ENCODE results near the gene WWOX.

Gene WWOX

DNA sequence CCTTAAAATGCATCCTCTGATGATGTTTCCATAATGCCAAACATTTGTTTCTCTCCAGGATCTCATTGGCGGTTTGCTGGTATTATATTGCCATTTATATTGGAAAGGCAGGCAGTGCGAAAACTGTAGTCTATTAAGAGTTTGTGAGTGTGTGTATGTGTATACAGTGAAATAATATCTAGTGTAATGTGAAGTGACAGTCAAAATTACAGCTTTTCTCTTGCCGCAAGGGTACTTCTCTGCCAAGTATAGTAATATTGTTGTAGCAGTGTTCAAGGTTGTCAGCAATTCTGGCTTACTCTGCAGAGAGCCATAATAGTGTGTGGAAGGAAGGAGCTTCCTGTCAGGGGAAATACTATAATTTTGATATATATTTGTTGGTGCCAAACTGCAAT lies 178.6 kb downstream of the WWOX start:
- DNase-seq: no peak

DNA sequence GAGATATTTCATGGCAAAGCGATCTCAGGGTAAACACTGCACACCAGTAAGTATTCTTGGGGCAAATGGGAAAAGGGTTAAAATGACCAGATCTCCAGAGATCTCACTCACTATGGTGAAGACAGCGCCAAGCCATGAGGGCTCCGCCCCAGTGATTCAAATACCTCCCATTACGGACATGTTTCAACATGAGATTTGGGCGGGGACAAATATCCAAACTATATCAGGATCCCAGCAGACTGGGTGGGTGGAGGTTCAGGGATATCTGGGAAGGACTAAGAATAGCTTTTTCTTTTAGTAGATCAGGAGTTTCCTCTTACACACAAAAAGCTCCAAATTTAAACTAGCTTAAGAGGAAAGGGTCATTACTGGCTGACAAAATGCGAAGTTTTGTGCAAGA lies 181.7 kb downstream of the WWOX start:
- DNase-seq: no peak

GRCh38 chr16:78283548-78284251 lies 184.2 kb downstream of the WWOX start:
- DNase-seq: no peak

GRCh38 chr16:78284326-78284725 lies 184.9 kb downstream of the WWOX start:
- DNase-seq: no peak

DNA sequence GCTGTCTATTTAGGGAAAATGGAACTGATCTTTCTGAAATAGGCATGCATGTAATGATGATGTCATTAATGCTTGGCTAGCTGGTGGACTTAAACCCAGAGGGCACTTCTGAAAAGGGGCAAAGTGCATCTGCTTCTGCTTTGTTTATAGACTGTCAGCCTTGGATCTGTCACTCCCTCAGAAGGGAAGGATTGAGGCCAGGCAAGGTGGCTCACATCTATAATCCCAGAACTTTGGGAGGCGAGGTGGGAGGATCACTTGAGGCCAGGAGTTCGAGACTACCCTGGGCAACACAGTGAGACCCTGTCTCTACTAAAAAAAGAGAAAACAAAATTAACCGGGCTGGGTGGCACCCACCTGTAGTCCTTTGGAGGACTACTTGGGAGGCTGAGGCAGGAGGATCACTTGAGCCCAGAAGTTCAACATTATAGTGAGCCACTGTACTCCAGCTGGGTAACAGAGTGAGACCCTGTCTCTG lies 185.5 kb downstream of the WWOX start:
- DNase-seq: no peak

GRCh38 chr16:78285437-78285922 lies 186.0 kb downstream of the WWOX start:
- no peak for DNase-seq

GRCh38 chr16:78286065-78286464 lies 186.6 kb downstream of the WWOX start:
- no peak for DNase-seq

DNA sequence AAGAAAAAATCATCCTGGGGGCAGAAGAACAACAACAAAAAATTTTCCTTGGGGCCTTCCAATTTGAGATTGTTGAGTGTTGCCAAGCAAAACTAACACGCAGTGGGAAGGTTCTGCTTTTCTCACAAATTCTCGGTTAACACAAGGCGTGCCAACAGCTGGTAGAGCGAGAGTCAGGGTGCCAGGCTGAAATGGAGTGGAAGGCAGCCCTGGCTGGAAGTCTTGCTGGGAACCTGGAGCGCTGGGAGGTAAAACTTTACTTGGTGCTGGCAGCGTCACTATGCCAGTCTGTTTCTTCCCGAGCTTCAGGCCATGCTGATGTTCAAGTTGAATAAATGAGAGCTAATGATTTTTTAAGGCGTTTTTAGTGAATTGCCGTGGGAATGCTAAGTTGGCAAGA lies 189.4 kb downstream of the WWOX start:
- DNase-seq: no peak

GRCh38 chr16:78289373-78289772 lies 189.9 kb downstream of the WWOX start:
- no peak for DNase-seq

GRCh38 chr16:78289844-78290277 lies 190.4 kb downstream of the WWOX start:
- no peak for DNase-seq

GRCh38 chr16:78290395-78290794 lies 190.9 kb downstream of the WWOX start:
- no peak for DNase-seq

DNA sequence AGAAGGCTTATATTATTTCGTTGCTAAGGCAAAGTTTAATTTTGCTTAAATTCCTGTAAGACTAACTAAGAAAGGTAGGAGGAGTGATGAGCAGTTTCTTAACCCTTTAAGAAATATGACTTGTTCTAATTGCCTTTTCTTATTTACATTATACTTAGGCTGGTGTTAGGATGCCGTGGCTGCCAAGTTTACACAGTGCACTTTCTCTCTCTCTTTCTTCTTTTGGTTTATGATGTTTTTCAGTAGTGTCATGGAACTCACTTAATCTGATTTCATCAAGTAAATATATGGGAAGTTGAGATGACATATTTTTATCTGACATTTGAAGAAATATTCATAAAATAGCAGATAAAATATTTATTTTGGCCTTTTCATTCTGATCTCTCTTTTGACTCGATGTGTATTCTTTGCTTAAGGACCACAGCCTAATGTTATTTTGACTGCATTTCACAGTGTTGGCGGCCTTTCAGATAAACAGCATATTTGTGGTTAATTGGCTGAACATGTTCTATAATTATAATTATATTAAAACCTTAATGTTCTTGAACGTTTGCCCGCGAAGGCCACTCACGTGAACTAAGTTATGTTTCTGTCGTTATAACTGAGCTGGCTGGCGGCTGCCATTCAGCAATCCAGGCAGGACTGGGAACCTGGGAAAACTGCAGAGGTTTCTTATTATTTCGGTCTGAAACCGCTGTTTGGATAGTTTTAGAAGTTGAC lies 191.6 kb downstream of the WWOX start:
- no peak for DNase-seq

- DNase-seq: no peak
These were observed 192.2 kb downstream of the WWOX start for GRCh38 chr16:78291604-78292003.

DNA sequence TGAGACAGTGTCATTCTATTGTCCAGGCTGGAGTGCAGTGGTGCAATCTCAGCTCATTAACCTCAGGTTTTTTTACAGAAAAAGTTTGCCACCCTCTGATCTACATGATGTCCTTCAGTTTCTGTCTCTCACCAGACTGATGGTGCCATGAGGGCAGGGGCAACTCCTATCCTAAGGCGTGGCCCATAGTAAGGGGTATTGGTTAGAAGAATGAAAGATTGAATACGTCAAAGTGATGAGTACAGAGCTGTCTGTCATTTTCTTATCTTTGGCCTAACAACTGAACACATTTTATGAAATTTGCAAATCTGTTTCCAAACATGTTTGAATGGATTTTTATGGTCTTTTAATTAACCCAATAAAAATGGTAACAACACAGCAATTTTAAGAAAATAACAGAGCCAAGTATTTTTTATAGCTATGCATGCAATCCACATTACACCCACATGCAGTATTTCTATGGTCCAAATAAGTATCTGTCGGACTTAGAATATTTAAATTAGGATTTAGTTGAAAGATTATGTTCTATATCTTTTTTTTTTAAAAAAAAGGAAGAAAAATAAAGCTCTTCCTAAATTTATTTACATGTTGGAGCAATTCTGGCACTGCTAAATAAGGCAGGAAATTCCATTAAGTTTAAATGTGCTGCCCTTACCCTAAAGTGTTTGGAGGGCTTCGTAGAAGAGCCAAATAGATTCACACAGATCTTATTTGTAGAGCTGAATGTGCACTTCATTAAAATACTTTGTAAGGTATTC lies 192.8 kb downstream of the WWOX start:
- no peak for DNase-seq

DNA sequence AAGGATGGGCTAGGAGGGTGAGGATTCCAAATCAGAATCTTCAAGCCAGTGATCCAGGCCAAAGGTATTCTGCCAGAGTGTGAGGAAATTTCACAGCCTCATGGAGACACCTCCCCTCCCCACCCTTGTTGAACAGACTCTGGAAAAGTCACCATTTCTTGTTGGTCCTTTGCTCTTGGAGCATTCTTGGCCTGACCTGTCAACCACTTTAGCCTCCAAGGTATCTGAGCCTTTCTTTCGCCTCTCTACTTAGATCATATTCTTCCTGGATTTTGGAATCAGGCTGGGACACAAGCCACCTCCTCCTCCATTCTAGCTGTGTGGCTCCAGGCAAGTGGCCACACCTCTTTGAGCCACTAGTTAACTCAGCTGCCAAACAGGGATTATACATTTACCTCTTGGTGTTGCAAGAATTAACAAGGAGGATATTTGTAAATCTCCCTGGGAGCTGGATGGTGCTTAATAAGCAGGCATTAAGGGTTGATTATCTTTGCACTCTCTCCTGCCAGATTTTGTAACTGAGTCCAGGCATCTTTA lies 193.5 kb downstream of the WWOX start:
- DNase-seq: no peak

DNA sequence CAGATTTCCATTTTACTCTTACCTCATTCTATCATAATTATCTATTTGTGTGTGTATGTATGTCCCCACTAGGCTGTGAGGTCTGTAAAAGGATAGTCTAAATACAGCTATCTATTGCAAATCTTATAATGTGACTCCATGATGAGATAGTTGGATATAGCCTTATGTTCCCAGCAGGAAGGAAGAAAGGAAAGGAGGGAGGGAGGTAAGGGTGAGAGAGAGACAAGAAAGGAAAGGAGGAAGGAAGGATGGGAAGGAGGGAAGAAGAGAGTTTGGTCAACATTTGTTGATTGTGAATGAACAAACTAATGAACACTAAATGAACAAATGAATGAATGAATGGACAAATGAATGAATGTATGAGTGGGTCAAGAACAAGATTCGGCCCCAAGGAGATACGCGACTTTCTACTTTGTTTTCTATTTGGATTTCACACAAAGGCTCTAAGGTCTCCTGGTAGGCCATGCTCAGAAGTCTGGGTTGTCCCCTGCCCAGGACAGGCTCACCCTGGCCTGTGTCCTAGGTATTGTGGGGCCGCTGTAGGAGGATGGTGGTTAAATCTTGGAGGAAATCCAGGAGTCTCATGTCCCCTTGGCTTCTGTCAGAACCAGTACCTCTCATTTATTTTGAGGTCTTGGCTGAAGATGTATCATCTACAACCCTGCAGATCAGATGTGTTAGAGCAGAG lies 195.2 kb downstream of the WWOX start:
- no peak for DNase-seq

- no peak for DNase-seq
These were observed 197.7 kb downstream of the WWOX start for GRCh38 chr16:78297066-78297666.

DNA sequence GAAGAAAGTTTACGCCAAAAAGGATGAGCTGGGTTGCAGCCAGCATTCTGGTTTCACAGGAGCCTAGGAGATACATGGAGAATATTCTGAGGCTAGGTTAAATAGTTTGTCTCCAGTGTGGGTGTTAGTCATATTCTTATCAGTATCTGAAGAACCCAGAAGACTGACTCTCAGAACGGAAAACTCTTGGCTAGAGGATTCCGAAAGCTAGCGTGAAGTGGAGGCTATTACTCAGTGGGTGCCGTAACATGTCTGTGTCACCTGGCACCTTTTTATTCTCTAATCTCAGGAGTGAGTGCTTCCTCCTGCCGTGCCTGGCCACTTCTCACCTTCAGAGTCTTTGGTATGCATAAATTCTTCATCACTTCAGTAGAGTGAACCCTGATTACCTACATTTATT lies 199.5 kb downstream of the WWOX start:
- DNase-seq: no peak

GRCh38 chr16:78300469-78300868 lies 201.0 kb downstream of the WWOX start:
- no peak for DNase-seq

- DNase-seq: no peak
These were observed 204.5 kb downstream of the WWOX start for GRCh38 chr16:78303946-78304345.

DNA sequence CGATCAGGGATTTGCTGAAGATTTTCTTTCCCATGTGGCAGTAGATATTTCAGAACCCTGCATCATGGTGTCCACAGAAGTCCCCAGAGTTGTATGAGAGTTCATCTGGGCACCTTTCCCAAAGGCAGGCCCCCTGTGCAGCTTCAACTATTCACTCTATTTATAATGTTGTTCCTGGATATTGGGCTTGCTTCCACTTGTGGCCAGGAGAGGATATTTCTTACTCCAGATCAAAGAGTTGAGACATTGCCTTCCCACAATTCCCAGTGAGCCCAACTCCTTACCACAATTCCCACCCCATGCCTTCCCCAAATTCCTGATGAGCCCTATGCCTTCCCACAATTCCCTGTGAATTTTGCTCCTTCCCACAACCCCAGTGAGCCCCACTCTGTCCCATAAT lies 206.9 kb downstream of the WWOX start:
- no peak for DNase-seq

GRCh38 chr16:78307824-78308528 lies 208.5 kb downstream of the WWOX start:
- DNase-seq: no peak

All from NCI-H1436 (cell line).